Brain pericyte (primary cell): ENCODE measurements around the gene RTL9.
"Not testable (repeated sequence)": the region's sequence is repeated elsewhere in the genome, so short reads cannot be mapped to it uniquely, and the experiment has no call there.

Source experiments
- DNase-seq: peaks from one replicate; pipeline ENCODE4 v3.0.0-alpha.2; 2012; ENCODE audit warnings: low read depth, low spot score

RTL9 gene

GRCh38 chrX:110358548-110358947, at the start of gene RTL9:
TSS of gene RTL9 (plus strand) at chrX:110358848. CDS start at chrX:110450618, 91,770 bp downstream.
- no peak for DNase-seq

- DNase-seq: no peak
Observed at GRCh38 chrX:110310000-110310790, 48.5 kb upstream of the RTL9 start.

GRCh38 chrX:110310896-110311295, 47.8 kb upstream of the RTL9 start:
- no peak for DNase-seq

GRCh38 chrX:110311437-110312230, 47.0 kb upstream of the RTL9 start:
- no peak for DNase-seq

- DNase-seq: no peak
Observed at GRCh38 chrX:110315551-110315950, 43.1 kb upstream of the RTL9 start.

- DNase-seq: no peak
Observed at GRCh38 chrX:110316351-110317060, 42.1 kb upstream of the RTL9 start.

GRCh38 chrX:110317061-110317819, 41.4 kb upstream of the RTL9 start:
- no peak for DNase-seq

- DNase-seq: no peak
Observed at GRCh38 chrX:110317820-110318663, 40.6 kb upstream of the RTL9 start, which contains the start of gene AMMECR1. TSS of gene AMMECR1 (minus strand) at chrX:110318085. CDS start at chrX:110318071, 14 bp downstream.

- no peak for DNase-seq
Observed at GRCh38 chrX:110318664-110318968, 40.0 kb upstream of the RTL9 start.

- DNase-seq: no peak
Observed at GRCh38 chrX:110320381-110320987, 38.2 kb upstream of the RTL9 start.

- no peak for DNase-seq
Observed at GRCh38 chrX:110321081-110321480, 37.6 kb upstream of the RTL9 start.

GRCh38 chrX:110321670-110322069, 37.0 kb upstream of the RTL9 start:
- no peak for DNase-seq

- no peak for DNase-seq
Observed at GRCh38 chrX:110322603-110323002, 36.0 kb upstream of the RTL9 start.

- no peak for DNase-seq
Observed at GRCh38 chrX:110326712-110327111, 31.9 kb upstream of the RTL9 start.

GRCh38 chrX:110327336-110327735, 31.3 kb upstream of the RTL9 start:
- no peak for DNase-seq

GRCh38 chrX:110328613-110329012, 30.0 kb upstream of the RTL9 start:
- not testable (repeated sequence) for DNase-seq

- DNase-seq: no peak
Observed at GRCh38 chrX:110331444-110332030, 27.1 kb upstream of the RTL9 start.

GRCh38 chrX:110333458-110333857, 25.2 kb upstream of the RTL9 start:
- not testable (repeated sequence) for DNase-seq

- DNase-seq: no peak
Observed at GRCh38 chrX:110338935-110339334, 19.7 kb upstream of the RTL9 start.
